Measurements from ENCODE around the gene HPCAL1. TPM values are rescaled to one million over a fixed set of nuclear protein-coding genes. Genes with fewer than 3 reads are reported as not detected.

Gene HPCAL1
- total RNA-seq, 2 experiments from 2014 or later: 100 to 105 TPM

DNA sequence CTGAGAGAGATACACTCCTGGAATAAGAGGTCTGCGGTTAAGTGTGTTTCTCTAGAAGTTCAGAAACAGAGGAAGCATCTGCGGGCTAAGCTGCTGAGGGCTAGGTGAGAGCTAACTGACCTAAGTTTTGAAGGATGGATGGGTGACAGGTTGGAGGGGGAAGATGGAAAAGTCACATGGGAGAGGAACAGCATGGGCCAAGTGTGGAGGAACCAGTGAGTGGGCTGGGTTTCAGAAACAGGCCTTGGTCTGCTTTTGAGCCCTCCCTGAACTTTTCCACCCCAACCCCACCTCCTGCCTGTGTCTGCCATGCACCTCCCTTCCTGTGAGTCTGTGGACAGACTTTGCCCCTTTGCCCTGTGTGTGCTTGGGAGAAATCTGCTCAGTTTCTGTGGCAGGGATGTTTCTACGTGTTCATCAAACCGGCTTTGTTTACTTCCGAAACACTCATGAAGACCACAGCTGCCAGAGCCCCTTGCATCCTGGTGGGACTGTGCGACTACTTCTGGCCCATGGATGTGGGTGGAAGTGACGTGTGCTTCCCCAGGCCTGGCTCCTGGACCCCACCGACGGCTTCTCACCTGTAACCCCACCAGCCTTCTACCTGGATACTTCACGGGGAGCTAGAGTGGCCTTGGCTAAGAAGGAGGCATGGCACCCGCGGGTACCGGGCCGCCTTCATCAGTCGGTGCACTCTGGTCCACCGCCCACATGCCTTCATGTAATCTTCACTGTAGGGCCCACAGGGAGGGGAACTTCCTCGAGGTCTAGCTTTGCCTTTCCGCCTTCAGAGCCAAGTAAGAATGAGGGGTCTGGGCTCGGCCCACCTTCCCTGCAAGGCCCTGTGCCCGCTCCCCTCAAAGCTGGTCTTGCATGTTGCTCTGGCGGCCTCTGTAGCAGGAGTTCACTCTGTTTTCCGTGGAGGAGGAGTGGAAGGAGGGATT lies 1.4 kb upstream of the HPCAL1 start:
- peak overlapping the region; percentile 73 for H3K4me3 Mint-ChIP-seq
- H3K27ac Mint-ChIP-seq: peak overlapping the region; percentile 89
- no peaks in the 10 kb centered on the region for H3K27me3 Mint-ChIP-seq
- peak; percentile 47 for DNase-seq
- peaks cover 69% of the 10 kb centered on the region for H3K4me1 Mint-ChIP-seq
- peaks cover 6% of the 10 kb centered on the region for H3K9me3 Mint-ChIP-seq
- peaks cover 9% of the 10 kb centered on the region for H3K36me3 Mint-ChIP-seq

DNA sequence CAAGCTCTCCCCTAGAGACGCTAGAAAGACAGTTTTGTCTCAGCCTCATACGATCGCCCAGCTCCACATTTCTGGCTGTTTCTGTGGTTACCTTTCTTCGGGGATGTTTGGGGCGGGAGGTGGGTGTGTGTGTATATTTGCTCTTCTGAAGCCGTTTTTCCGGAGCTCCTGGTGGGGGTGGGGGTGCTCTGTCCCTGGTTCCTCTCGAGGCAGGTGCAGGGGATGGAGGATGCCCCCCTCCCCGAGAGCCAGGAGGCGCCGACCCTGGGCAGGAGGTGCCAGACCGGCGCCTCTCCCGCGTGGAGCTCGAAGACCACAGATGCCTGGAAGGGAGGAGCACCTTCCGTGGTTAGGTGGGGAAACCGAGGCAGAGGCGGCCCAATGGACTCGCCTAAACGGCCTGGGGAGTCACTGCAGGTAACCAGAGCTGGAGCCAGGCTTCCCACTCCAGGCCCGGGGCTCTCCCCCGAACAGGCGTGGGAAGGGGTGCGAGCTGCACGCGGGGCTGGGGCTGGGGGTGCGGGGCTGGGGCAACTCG lies 694 bp upstream of the HPCAL1 start:
- Mint-ChIP-seq H3K4me1 (peaks cover 72% of the 10 kb centered on the region), H3K9me3 (peaks cover 6% of the 10 kb centered on the region), H3K4me3 (peak overlapping the region; percentile 73), H3K27me3 (no peaks in the 10 kb centered on the region), H3K36me3 (peaks cover 9% of the 10 kb centered on the region), H3K27ac (peak overlapping the region; percentile 89)
- DNase-seq: peak; percentile 30

DNA sequence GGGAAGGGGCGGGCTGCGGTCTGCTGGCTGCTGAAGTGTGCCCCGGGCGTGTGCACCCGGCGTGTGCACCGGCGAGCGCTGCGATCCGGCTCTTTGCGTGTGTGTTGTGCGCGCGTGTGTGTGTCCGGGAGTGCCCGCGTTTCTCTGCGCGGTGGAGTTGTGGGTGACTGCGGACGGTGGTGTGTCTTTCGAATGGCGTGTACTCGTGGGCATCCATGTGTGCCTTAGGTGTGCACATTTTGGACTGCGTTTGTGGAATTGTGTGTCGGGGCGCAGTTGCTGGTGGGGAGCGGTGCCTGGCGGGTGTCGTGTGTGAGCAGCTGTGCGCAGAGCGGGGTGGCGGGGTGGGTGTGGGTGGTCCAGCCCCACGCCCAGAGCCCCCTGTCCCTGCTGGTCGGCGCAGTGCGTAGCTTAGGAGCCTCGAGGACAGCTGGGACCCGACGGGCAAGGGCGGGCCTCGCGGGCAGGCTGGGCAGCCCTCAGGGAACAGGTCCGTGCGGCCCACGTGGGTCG lies 533 bp downstream of the HPCAL1 start:
- peaks cover 6% of the 10 kb centered on the region for H3K9me3 Mint-ChIP-seq
- peaks cover 70% of the 10 kb centered on the region for H3K4me1 Mint-ChIP-seq
- peaks cover 15% of the 10 kb centered on the region for H3K36me3 Mint-ChIP-seq
- peak overlapping the region; percentile 82 for H3K27ac Mint-ChIP-seq
- no peak for DNase-seq
- H3K4me3 Mint-ChIP-seq: peak overlapping the region; percentile 91
- H3K27me3 Mint-ChIP-seq: no peaks in the 10 kb centered on the region

DNA sequence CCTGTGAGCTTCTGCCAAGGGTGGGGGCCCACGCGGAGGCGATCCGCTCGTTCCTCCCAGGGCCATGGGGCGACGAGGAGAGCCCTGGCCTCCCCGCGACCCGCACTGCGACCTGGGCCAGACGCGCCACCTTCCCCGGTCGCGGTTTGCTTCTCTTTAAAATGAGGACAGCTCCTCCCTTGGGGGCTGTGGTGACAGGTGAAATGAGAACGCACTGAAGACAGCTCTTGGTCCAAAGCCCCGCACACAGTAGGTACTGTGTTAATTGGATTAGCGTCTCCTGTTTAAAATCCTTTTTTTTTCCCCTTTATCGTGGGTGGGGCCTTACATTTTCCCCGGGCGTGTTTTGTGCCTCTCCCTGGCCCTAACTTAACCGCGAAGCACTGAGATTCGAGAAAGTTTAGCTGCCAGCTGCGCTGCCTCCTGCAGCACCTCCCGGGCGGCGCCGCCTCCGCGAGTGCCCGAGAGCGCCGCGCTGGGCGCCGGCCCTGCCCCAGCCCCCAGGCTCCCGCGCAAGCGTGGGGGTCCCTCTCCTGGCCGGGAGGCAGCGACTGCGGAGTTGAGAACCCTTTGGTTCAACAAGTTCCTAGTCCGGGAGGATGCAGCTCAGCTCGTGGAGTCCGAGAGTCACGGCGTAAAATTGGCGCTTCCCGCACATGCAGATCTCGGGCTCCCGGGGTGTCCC lies 1.1 kb downstream of the HPCAL1 start:
- H3K4me3 Mint-ChIP-seq: peak overlapping the region; percentile 91
- peaks cover 18% of the 10 kb centered on the region for H3K36me3 Mint-ChIP-seq
- peaks cover 5% of the 10 kb centered on the region for H3K9me3 Mint-ChIP-seq
- peaks cover 67% of the 10 kb centered on the region for H3K4me1 Mint-ChIP-seq
- DNase-seq: peak; percentile 60
- H3K27me3 Mint-ChIP-seq: no peaks in the 10 kb centered on the region
- H3K27ac Mint-ChIP-seq: peak overlapping the region; percentile 85

DNA sequence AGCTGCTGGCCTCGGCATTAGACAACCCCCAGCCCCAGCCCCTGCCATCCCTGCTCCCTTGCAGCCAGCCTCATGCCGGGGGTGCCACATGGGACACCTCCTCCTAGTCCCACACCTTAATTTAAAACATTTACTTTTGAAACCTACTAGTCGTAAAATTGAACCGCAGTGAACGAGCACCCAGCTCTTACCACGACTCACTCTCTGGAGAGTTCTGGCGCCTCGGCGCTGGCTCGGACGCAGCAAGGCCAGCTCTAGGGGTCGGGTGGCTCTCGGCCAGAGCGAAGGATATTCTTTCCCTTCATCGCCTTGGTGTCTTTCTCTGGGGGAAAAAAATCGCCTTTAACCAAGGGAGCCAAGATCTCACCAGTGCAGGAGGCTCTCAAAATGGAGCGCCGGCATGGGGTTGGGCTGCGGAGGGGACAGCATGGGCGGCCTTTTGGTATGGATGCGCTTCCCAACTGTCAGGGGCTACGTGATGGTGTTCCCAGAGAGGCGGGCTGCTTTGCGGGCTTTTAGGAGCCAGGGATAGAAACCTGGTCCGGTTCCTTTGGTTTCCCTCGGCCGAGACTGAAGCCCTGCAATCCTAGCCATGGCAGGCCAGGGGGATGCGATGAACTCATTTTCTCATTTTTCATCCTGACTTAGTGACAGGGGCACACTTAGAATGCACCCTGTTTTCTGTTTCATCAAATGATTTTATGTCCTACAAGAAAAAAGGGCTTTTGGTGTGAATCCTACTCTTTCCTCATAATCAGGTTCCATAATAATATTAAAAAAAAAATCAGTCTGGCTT lies 2.0 kb downstream of the HPCAL1 start:
- Mint-ChIP-seq H3K4me1 (peaks cover 65% of the 10 kb centered on the region), H3K36me3 (peaks cover 18% of the 10 kb centered on the region), H3K27ac (peak overlapping the region; percentile 85), H3K4me3 (peak overlapping the region; percentile 91), H3K27me3 (no peaks in the 10 kb centered on the region), H3K9me3 (no peaks in the 10 kb centered on the region)
- DNase-seq: no peak

DNA sequence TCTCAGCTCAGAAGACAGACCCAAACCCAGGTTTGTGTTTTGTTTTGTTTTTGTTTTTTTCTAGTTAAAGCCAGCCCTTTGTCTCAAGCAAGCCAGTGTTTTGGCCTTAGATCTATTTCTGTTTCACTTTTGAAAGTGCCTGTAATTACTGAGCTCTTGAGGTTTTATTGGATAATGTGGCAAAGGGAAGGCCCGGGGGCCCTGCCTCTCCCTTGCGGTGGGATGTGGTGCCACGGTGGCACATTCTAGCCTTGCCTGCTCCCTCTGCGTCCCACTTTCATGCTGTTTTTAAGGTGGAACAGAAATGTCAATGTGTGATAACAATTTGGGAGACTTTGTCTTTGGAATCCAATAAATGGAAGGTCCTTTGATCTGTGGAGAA lies 2.5 kb downstream of the HPCAL1 start:
- H3K27me3 Mint-ChIP-seq: no peaks in the 10 kb centered on the region
- peak overlapping the region; percentile 72 for H3K27ac Mint-ChIP-seq
- peak; percentile 71 for DNase-seq
- peak overlapping the region; percentile 91 for H3K4me3 Mint-ChIP-seq
- no peaks in the 10 kb centered on the region for H3K9me3 Mint-ChIP-seq
- peaks cover 24% of the 10 kb centered on the region for H3K36me3 Mint-ChIP-seq
- peaks cover 65% of the 10 kb centered on the region for H3K4me1 Mint-ChIP-seq

DNA sequence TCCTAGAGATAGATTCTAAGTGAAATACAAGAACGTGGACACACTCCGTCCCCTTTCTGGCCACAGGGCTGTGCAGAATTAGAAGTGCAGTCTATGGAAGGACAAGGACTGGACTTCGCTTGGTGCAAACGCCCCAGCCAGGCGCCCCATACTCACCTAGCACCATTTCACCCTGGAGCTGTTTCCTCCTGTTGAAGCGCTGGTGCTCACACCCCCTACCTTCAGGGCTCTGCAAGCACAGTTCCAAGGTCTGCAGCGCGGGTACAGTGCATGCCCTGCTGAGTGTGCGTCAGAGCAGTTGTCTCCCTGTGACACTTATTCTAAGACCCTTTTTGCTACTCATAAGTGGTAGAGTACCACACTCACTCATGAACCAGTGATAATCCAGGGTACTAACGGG lies 3.0 kb downstream of the HPCAL1 start:
- peak overlapping the region; percentile 91 for H3K4me3 Mint-ChIP-seq
- H3K27me3 Mint-ChIP-seq: no peaks in the 10 kb centered on the region
- H3K27ac Mint-ChIP-seq: peak overlapping the region; percentile 72
- peak; percentile 59 for DNase-seq
- H3K36me3 Mint-ChIP-seq: peaks cover 24% of the 10 kb centered on the region
- H3K4me1 Mint-ChIP-seq: peaks cover 61% of the 10 kb centered on the region
- H3K9me3 Mint-ChIP-seq: no peaks in the 10 kb centered on the region

DNA sequence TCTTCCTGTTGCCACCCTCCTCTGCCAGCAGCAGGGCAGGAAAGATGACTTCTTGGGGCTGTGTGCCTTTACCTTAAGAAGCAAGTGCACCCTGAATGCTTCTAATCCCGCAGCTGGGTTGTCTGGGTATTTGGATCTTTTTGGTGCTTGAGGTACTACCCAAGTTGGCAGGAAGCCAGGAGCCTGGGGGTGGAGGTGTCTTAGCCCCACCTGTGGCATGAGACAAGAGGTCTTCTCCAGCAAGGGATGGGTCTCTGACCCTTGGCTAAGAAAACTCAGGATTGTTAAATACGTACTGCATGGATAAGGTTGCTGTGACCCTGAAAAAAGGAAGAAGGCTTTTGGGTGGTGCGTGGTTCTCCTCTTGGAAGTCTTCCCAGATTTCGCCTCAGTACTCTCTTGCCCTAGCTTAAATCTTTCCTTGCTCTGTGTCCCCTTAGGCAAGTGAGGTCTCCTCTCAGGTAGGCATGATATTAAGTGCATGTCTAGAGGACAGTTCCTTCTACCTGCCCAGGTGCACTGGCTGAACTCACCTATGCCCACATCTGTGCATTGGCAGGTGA lies 4.3 kb downstream of the HPCAL1 start:
- DNase-seq: no peak
- H3K36me3 Mint-ChIP-seq: peaks cover 24% of the 10 kb centered on the region
- H3K4me1 Mint-ChIP-seq: peaks cover 49% of the 10 kb centered on the region
- peak overlapping the region; percentile 13 for H3K27ac Mint-ChIP-seq
- H3K27me3 Mint-ChIP-seq: no peaks in the 10 kb centered on the region
- H3K9me3 Mint-ChIP-seq: no peaks in the 10 kb centered on the region
- peak overlapping the region; percentile 38 for H3K4me3 Mint-ChIP-seq

DNA sequence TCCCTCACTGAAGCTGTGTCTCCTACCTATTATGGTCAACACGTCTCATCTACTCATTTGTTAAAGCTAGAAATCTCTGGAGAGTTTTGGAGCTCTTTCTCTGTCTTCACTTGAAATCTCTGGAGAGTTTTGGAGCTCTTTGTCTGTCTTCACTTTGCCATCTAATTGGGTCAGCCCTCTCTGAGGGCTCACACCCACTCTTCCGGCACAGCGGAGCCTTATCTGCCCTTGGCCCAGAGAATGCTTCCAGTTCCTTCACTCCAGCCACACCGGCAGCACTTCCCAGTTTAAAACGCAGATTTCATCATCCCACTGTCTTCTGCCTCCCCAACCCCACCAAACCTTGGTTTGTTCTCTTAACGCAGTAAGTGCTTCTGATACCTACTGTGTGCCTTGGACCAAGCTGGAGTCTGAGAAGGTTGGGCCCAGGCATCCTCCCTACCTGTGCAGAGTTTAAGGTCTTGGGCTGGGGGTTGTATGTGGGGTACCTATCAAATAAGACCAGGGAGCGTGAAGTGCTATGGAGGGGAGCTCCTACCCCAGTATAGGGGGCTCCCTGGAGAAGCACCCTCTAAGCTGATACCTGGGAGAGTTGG lies 5.0 kb downstream of the HPCAL1 start:
- Mint-ChIP-seq H3K27ac (peak overlapping the region; percentile 13), H3K27me3 (no peaks in the 10 kb centered on the region), H3K9me3 (no peaks in the 10 kb centered on the region), H3K36me3 (peaks cover 24% of the 10 kb centered on the region), H3K4me3 (peak overlapping the region; percentile 38), H3K4me1 (peaks cover 49% of the 10 kb centered on the region)
- no peak for DNase-seq

DNA sequence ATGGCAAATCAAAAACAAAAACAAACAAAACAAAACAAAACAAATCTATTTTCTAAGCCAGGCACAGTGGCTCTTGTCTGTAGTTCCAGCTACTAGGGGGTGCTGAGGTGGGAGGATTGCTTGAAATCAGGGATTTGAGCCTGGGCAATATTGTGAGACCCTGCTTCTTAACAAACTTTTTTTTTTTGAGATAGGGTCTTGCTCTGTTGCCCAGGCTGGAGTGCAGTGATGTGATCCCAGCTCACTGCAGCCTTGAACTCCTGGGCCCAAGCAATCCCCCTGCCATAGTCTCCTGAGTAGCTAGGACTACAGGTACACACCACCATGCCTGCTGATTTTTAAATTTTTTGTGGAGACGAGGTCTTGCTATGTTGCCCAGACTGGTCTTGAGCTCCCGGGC lies 6.2 kb downstream of the HPCAL1 start:
- Mint-ChIP-seq H3K4me1 (peaks cover 49% of the 10 kb centered on the region), H3K36me3 (peaks cover 24% of the 10 kb centered on the region), H3K9me3 (no peaks in the 10 kb centered on the region), H3K27ac (no peak overlapping the region), H3K27me3 (no peaks in the 10 kb centered on the region), H3K4me3 (no peak overlapping the region)
- no peak for DNase-seq

DNA sequence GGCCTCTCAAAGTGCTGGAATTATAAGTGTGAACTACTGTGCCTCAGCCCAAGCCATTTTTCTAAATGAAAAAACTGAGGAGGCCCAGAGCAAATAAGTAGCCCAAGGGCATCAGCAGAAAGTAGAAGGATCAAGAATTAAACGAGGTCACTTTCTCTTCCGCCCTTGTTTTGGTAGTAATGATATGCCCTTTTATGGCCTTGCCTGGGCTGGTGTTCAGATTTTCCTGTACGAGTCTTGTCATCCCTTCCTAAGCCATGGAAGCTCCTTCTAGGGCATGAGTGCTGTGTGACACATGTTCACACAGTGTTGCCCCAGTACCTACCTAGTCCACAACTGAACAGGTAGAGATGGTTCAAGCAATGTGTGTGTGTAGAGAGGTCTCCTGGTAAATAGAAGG lies 6.6 kb downstream of the HPCAL1 start:
- Mint-ChIP-seq H3K4me3 (no peak overlapping the region), H3K27me3 (no peaks in the 10 kb centered on the region), H3K36me3 (peaks cover 24% of the 10 kb centered on the region), H3K27ac (no peak overlapping the region), H3K4me1 (peaks cover 52% of the 10 kb centered on the region), H3K9me3 (no peaks in the 10 kb centered on the region)
- DNase-seq: no peak

DNA sequence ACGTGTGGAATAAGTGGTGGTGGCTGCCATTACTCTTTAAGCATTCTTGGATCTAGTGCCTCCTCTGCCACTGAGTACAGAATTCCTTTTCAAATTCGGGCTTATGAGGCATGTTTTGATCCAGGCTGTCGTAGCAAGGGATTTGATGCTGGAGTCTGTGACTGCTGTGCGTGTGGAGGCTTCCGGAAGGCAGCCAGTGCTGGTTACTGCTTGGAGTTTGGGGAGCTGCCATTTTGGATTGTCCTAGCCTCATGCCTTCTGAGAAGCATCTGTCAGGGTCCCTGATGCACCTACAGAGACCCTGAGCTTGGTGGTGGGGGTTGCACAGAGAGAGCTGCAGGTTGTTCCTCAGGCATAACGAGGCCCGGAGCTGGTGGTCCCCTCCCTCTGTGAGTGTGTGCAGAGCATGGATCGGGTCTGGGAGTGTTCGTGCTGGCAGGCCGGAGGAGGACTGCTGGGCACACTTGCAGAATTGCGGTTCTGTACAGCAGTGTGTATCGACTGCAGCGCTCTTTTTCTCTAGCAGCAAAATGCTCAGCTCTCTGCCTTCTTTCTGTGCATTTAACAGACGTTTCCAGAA lies 7.7 kb downstream of the HPCAL1 start:
- Mint-ChIP-seq H3K4me1 (peaks cover 43% of the 10 kb centered on the region), H3K36me3 (peaks cover 21% of the 10 kb centered on the region), H3K9me3 (no peaks in the 10 kb centered on the region), H3K4me3 (no peak overlapping the region), H3K27ac (no peak overlapping the region), H3K27me3 (no peaks in the 10 kb centered on the region)
- no peak for DNase-seq

DNA sequence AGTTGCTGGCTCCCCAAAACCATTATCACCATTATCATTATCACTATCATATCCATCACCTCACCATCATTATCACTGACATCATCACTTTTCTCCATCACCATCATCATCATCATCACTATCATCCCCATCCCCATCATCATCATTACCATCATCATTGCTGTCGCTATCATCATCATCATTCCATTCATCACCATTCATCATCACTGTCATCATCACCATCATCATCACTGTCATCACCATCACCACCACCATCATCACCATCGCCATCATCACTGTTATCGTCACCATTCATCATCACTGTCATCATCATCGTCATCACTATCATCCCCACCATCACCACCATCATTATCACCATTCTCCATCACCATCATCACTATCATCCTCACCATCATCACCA lies 9.0 kb downstream of the HPCAL1 start:
- no peaks in the 10 kb centered on the region for H3K27me3 Mint-ChIP-seq
- peaks cover 21% of the 10 kb centered on the region for H3K36me3 Mint-ChIP-seq
- DNase-seq: no peak
- H3K4me3 Mint-ChIP-seq: no peak overlapping the region
- peaks cover 36% of the 10 kb centered on the region for H3K4me1 Mint-ChIP-seq
- H3K9me3 Mint-ChIP-seq: no peaks in the 10 kb centered on the region
- no peak overlapping the region for H3K27ac Mint-ChIP-seq

Measured in activated naive CD8-positive, alpha-beta T cell treated with anti-CD3 and anti-CD28 coated beads for 36 hours (primary cell).